Neural cell (in vitro differentiated cells): ENCODE measurements around the gene PIGL. TPM values are rescaled to one million over a fixed set of nuclear protein-coding genes. Genes with fewer than 3 reads are reported as not detected.

Experiments used
- H2AFZ ChIP-seq: fragments of 200-600, 300-800 bp; sonication (generic), shearing (Covaris generic); 2 replicates; pipeline ENCODE4 v1.6.0; 2014; ENCODE audit warnings: low read depth, mild to moderate bottlenecking, antibody characterized with exemption, low read length, moderate library complexity
- H3F3A ChIP-seq: fragments of 200-600 bp; shearing (Covaris generic); 2 replicates; pipeline ENCODE4 v1.6.1; 2016; ENCODE audit warnings: mild to moderate bottlenecking, moderate library complexity, mixed read lengths, antibody characterized with exemption, low read length; ENCODE audit not compliant: insufficient read depth, poor library complexity, severe bottlenecking
- H3K27ac ChIP-seq: fragments of 200-600, 300-800 bp; sonication (generic), shearing (Covaris generic); 2 replicates; pipeline ENCODE4 v1.5.1; 2014; ENCODE audit warnings: mild to moderate bottlenecking, low read length, moderate library complexity
- H3K27me3 ChIP-seq: fragments of 300-800, 200-600 bp; sonication (generic), shearing (Covaris generic); 2 replicates; pipeline ENCODE4 v1.6.0; 2014; ENCODE audit warnings: mild to moderate bottlenecking, low read depth, low read length, moderate library complexity; ENCODE audit not compliant: insufficient read depth
- H3K36me3 ChIP-seq: fragments of 300-800, 200-600 bp; sonication (generic), shearing (Covaris generic); 2 replicates; pipeline ENCODE4 v1.5.1; 2014; ENCODE audit warnings: mild to moderate bottlenecking, antibody characterized with exemption, low read length, moderate library complexity; ENCODE audit not compliant: insufficient read depth
- H3K4me2 ChIP-seq: fragments of 300-800, 200-600 bp; sonication (generic), shearing (Covaris generic); 2 replicates; pipeline ENCODE4 v1.6.0; 2014; ENCODE audit warnings: mild to moderate bottlenecking, low read length
- H3K4me3 ChIP-seq: fragments of 300-800, 200-600 bp; sonication (generic), shearing (Covaris generic); 2 replicates; pipeline ENCODE4 v1.5.1; 2014; ENCODE audit warnings: mild to moderate bottlenecking, low read length, moderate library complexity
- H3K79me2 ChIP-seq: fragments of 200-600 bp; shearing (Covaris generic); replicated peaks from 2 replicates; pipeline ENCODE4 v1.6.0; 2014; ENCODE audit warnings: mild to moderate bottlenecking, low read length, moderate library complexity; ENCODE audit not compliant: insufficient read depth
- H3K9ac ChIP-seq: fragments of 300-800, 200-600 bp; sonication (generic), shearing (Covaris generic); 2 replicates; pipeline ENCODE4 v1.6.1; 2016; ENCODE audit warnings: mild to moderate bottlenecking, low read length, mixed read lengths
- H3K9me2 ChIP-seq: fragments of 200-600 bp; shearing (Covaris generic); 2 replicates; pipeline ENCODE4 v1.6.1; 2016; ENCODE audit warnings: mild to moderate bottlenecking, low read length, mixed read lengths; ENCODE audit not compliant: insufficient read depth
- H3K9me3 ChIP-seq: fragments of 200-600, 300-800 bp; sonication (generic), shearing (Covaris generic); 2 replicates; pipeline ENCODE4 v1.6.1; 2016; ENCODE audit warnings: mild to moderate bottlenecking, mixed run types, low read length, moderate library complexity, mixed read lengths
- H4K20me1 ChIP-seq: fragments of 200-600 bp; shearing (Covaris generic); 2 replicates; pipeline ENCODE4 v1.6.1; 2016; ENCODE audit warnings: mild to moderate bottlenecking, mixed run types; ENCODE audit not compliant: insufficient read depth
- CTCF ChIP-seq: fragments of 450-650 bp; IDR thresholded peaks from 2 replicates; pipeline ENCODE4 v1.5.1; 2014; ENCODE audit warnings: antibody characterized with exemption, mild to moderate bottlenecking, moderate library complexity; ENCODE audit not compliant: poor library complexity, severe bottlenecking
- EP300 ChIP-seq: fragments of 450-650 bp; conservative IDR thresholded peaks from 2 replicates; pipeline ENCODE4 v1.6.1; 2014; ENCODE audit warnings: antibody characterized with exemption, mild to moderate bottlenecking, moderate library complexity; ENCODE audit not compliant: poor library complexity, severe bottlenecking
- EZH2 ChIP-seq: fragments of 200-600, 300-800 bp; shearing (Covaris generic), sonication (generic); IDR thresholded peaks from 2 replicates; pipeline ENCODE4 v1.6.1; 2014; ENCODE audit warnings: antibody characterized with exemption, low read length, borderline replicate concordance, mild to moderate bottlenecking; ENCODE audit not compliant: insufficient read depth, poor library complexity, severe bottlenecking
- MXI1 ChIP-seq: fragments of 450-650 bp; conservative IDR thresholded peaks from 2 replicates; pipeline ENCODE4 v1.6.1; 2014; ENCODE audit warnings: antibody characterized with exemption, mild to moderate bottlenecking; ENCODE audit not compliant: poor library complexity, severe bottlenecking
- POLR2AphosphoS5 ChIP-seq: IDR thresholded peaks from 2 replicates; pipeline ENCODE4 v1.6.1; 2012
- RAD21 ChIP-seq: fragments of 450-650 bp; conservative IDR thresholded peaks from 2 replicates; pipeline ENCODE4 v1.6.1; 2014; ENCODE audit warnings: antibody characterized with exemption, mild to moderate bottlenecking, moderate library complexity
- REST ChIP-seq: IDR thresholded peaks from 2 replicates; pipeline ENCODE4 v1.6.1; 2012; ENCODE audit warnings: borderline replicate concordance
- SMC3 ChIP-seq: fragments of 450-650 bp; conservative IDR thresholded peaks from 2 replicates; pipeline ENCODE4 v1.6.1; 2014; ENCODE audit warnings: antibody characterized with exemption, mild to moderate bottlenecking, moderate library complexity; ENCODE audit not compliant: poor library complexity
- TAF1 ChIP-seq: IDR thresholded peaks from 2 replicates; pipeline ENCODE4 v1.6.1; 2012; ENCODE audit warnings: low read depth
- polyA plus RNA-seq: library from polyadenylated mRNA; depleted of rRNA; stranded (reverse); fragments of >200 nt; gene quantifications from 2 replicates; pipeline ENCODE4 v1.2.3, GENCODE V29; 2014

The PIGL gene
- polyA plus RNA-seq, 1 donor from 2014 or later: 75.5 TPM

- peak within 1 kb of the TSS; percentile 64 for H3K4me2 ChIP-seq
- H3K36me3 ChIP-seq: no peaks in the 10 kb centered on the region
- H3K9ac ChIP-seq: peak within 1 kb of the TSS; percentile 96
- no peaks in the 10 kb centered on the region for H3K9me3 ChIP-seq
- no peaks in the 10 kb centered on the region for H3K9me2 ChIP-seq
- peak within 1 kb of the TSS; percentile 97 for H3K27ac ChIP-seq
- no peaks in the 10 kb centered on the region for H3K27me3 ChIP-seq
- peaks cover 5% of the 10 kb centered on the region for H3F3A ChIP-seq
- H4K20me1 ChIP-seq: no peaks in the 10 kb centered on the region
- peak within 1 kb of the TSS; percentile 92 for H2AFZ ChIP-seq
- peak; percentile 57 for TF ChIP-seq CTCF
- TF ChIP-seq EZH2: no peak
- TF ChIP-seq TAF1: no peak
- no peak for TF ChIP-seq SMC3
- peak; percentile 12 for TF ChIP-seq RAD21
- peak; percentile 80 for TF ChIP-seq POLR2AphosphoS5
- TF ChIP-seq REST: no peak
- no peak for TF ChIP-seq MXI1
- TF ChIP-seq EP300: no peak
- H3K79me2 ChIP-seq: peaks cover 35% of the 10 kb centered on the region
- H3K4me3 ChIP-seq: peak within 1 kb of the TSS; percentile 73
Observed at GRCh38 chr17:16353317-16354174, 136.5 kb downstream of the PIGL start, which contains the start of gene CENPV. CENPV (minus strand) TSS chr17:16353469; CDS start chr17:16353436, 33 bp downstream.

GRCh38 chr17:16354585-16354984 lies 137.6 kb downstream of the PIGL start:
- H3F3A ChIP-seq: peaks cover 5% of the 10 kb centered on the region
- no peak overlapping the region for H3K4me2 ChIP-seq
- H3K4me3 ChIP-seq: no peak overlapping the region

More at GRCh38 chr17:16354585-16354984, 137.6 kb downstream of the PIGL start:
- Histone ChIP-seq H3K9me2 (no peaks in the 10 kb centered on the region), H2AFZ (no peak overlapping the region), H3K27me3 (no peaks in the 10 kb centered on the region), H3K79me2 (peaks cover 26% of the 10 kb centered on the region), H3K27ac (no peak overlapping the region), H4K20me1 (no peaks in the 10 kb centered on the region), H3K9ac (no peak overlapping the region), H3K9me3 (no peaks in the 10 kb centered on the region), H3K36me3 (no peaks in the 10 kb centered on the region)
- no peak for TF ChIP-seq POLR2AphosphoS5
- TF ChIP-seq REST: no peak
- no peak for TF ChIP-seq RAD21
- TF ChIP-seq EP300: no peak
- TF ChIP-seq MXI1: no peak
- TF ChIP-seq CTCF: no peak
- no peak for TF ChIP-seq TAF1
- TF ChIP-seq EZH2: no peak
- TF ChIP-seq SMC3: no peak
